GM21447 (cell line): Measurements from ENCODE around the gene PRRX2.

Source experiments
- ATAC-seq: cut with Tn5 transposase; IDR thresholded peaks from one replicate; pipeline ENCODE4 v1.9.1; 2021; ENCODE audit not compliant: unreplicated experiment

Gene PRRX2

DNA sequence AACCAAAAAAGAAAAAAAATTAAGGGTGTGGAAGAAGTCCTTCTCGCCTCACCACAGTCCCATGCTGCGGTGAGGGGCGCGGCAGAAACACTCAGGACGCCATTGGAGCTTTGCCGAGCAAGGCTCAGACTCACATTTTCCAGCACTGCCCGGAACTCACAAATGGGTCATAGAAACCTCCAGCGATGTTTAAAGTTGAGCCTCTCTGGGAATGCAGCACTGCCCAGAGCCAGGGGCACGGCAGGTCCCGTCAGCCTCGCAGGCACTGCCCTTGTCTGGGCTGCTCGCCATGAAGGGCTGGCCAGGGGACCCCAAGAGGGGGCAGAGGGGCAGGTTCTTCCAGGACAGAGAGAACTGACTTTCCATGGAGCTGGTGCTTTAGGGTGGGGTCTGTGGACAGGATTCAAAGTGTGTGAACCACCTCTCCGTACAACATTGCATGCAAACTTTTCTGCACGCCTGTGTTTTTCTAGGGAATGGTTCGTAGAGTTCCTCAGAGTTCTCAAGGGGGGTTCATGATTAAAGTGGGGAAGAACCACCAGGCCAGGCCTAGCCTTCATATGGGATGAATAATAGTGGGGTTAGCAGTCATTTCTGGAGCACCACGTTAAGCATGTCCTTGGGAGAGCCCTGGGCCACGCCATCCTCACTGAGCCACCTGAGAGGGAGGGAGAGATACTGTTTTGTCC lies 38.4 kb downstream of the PRRX2 start:
- ATAC-seq: no peak

DNA sequence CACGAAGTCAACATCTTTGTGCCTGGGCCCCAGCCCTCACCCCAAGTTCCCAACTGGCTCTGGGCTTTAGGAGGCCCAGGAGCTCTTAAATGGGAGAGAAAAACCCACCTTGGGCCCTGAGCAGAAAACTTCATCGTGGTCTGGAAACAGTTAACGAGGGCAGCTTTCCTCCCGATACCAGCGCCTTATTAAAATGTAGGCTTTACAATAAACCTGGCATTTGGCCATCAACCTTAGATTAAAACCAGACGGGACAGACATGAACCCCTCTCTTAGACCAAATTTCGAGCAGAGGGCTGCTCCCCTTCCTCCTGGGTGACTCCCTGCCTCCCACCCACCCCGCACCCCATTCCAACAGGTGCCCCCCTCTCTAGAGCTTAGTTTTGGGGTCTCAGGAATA lies 39.4 kb downstream of the PRRX2 start:
- ATAC-seq: no peak

DNA sequence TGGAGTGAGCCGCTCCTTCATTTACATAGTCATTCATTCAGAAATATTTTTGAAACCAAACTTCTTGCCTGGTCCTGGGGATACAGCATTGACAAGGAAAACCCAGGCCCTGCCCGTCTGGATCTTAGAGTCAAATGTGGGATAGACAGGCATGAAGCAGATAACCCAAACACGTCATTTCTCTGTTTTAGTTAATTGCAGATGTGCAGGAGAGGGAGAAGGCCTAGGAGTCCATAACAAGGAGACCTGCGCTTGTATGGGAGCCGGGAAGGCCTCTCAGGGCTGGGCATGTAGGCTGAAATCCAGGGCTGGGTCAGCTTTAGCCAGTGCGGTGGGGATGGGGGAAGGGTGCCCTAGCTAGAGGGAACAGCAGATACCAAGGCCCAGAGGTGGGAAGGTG lies 43.3 kb downstream of the PRRX2 start:
- ATAC-seq: no peak

DNA sequence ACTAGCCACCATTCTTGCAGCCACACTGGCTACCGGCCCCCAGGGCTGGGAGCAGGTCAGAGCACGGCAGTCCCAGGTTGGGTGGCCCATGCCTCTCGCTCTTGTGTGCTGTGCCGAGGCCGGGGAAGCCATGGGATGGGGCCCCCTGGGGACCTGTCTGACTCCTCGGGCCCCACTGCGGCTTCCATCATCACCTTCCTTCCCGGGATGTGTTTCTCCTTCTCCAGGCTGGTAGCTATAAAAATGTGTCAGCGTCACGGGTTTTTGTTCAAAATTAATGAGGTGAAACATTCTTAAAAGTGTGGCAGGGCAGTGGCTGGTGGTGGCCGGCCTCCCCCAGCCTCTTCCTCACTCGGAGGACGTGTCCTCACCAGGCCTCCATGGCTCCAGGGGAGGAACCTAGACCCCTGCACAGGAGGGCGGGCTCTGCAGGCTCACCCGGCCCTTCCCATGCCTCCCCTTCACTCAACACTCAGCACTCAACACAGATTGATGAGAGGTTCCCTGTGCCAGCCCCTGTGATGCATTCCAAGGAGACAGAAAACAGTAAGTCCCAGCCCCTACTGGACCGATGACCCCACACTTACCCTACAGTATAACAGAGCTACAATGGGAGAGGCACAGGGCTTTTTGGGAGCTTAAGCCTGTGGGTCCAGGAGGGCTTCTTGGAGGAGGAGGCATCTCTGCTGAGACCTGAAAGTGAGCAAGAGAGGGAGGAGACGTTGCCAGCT lies 44.2 kb downstream of the PRRX2 start:
- no peak for ATAC-seq

DNA sequence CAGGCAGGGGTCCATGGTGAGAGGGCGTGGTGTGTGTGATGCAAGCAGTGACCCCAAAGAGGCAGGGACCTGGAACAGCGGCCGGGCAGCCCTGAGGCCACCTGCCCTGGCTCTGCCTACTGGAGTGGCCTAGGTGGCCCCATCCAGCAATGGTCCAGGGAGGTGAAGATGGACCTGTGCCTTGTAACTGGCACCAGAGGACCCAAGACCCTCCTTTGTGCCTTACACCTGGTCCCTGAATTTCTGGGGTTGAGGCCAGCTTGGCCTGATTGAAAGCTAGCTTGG lies 44.7 kb downstream of the PRRX2 start:
- ATAC-seq: no peak

DNA sequence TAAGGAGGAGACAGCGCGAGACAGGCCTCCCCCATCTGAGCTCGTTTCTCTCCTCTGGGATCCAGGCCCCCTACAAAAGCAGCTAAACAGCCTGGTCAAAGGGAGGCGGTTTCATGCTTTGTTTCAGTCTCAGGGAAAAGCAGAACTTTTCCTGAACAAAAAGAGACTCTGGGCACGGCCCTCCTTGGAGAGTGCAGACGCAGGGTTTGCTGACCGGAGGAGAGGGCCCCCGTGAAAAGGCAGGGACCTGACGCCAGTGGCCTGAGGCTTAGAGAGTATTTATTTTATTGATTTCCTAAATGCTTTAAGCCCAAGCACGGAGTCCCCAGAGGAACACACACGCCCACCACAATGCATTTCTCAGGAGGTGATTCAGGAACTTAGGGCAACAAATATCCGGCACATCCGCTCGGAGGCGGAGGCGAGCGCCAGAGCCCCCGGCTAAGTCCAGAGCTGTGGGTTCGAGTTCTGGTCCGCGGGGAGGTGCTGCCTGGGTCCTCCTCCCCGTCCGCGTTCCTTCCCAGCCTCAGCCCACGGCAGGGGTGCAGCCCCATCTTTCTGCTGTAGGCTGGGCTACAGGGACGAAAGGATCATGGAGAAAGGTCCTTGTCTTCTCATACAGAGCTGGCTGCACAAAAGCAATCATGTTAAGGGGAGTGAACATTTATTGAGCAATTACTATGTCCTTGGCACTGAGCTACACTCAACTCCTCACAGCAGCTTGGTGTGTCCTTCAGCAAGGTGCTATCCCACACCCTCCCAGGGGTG lies 47.4 kb downstream of the PRRX2 start:
- ATAC-seq: no peak

DNA sequence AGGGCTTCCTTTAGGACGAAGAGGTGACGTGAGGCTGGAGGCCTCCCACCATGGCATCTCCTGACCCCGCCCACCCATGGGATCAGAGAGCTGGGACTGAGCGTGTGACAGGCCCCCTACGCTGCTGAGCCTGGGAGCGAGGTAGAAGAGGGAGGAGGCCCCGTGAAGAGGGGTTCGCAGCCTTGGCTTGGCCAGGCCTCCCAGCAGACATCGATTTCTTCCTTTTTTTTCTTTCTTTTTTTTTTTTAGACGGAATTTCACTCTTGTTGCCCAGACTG lies 47.9 kb downstream of the PRRX2 start:
- no peak for ATAC-seq

DNA sequence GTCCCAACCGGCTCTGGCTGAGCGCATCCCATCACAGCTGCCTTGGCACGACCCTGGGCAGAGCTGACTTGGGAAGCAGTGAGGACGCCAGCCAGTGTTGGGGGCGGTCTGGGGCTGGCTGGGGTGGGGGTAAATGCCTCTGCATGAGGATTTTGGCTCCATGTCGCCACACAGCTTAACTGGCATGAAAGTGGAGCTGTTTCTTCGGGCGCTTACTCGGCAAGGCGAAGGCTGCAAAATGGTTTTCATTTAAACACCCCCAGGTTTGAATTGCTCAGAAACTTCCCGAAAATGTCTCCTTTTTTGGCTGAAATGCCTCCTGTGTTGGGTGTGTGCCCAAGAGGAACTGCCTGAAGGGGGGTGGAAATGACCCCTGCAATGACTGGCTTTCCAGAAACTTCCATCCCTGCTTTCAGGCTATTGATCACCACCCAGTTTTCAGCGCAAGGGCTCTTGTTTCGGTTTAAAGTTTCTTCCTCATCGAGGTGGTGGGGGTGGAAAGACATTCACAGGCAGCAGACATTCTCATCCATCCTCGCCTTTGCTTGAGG lies 49.1 kb downstream of the PRRX2 start:
- ATAC-seq: no peak

DNA sequence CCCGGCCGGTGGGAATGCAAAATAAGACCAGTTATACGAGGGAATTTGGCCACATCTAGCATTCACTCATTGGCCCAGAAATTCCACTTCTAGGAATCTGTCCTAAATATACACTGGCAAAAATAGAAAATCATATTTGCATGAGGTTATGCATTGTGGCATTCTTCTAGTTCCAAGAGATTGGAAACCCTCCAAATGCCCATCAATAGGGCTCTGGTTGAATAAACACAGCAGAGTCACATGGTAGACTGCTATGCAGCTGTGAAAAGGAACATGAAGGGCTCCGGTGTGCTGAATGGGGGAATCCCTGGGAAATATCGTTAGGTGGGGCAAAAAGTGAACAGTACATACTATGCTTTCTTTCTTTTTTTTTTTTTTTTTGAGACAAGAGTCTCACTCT lies 50.6 kb downstream of the PRRX2 start:
- no peak for ATAC-seq

DNA sequence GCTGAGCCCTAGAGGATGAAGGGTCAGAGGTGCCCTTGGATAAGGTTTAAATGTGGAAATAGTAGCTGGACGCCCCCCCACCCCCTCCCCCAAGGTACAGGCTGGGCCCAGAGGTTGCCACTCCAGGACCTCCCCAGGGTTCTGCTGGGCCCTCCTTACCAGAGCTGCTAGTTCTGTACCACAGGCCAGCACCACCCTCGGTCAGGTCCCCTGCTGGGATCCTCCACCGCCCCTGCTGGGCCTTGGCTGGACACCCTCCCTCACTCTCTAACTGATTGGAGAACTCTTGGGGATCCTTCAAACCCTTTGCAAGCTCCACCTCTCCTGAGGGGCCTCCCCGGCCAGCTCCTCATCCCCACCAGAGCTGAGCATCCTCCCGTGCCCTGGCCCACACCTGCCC lies 52.5 kb downstream of the PRRX2 start:
- ATAC-seq: no peak

DNA sequence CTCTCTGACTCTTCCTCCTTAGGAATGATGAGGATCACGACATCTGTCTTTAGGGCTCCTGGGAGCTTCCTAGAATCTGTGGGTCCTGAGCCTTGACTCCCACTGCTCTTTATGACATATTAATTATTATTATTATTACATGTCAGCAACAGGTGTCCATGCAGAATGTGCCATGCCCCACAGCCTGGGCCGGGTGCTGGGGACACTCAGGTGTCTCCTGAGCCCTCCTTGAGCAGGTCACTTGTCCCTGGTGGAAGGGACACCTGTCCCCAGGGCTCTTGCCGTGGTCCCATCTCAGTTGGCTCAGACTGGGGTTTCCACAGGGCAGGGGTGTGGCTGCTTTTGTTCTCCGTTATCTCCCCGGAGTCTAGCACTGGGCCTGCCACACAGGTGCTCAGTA lies 53.2 kb downstream of the PRRX2 start:
- no peak for ATAC-seq

DNA sequence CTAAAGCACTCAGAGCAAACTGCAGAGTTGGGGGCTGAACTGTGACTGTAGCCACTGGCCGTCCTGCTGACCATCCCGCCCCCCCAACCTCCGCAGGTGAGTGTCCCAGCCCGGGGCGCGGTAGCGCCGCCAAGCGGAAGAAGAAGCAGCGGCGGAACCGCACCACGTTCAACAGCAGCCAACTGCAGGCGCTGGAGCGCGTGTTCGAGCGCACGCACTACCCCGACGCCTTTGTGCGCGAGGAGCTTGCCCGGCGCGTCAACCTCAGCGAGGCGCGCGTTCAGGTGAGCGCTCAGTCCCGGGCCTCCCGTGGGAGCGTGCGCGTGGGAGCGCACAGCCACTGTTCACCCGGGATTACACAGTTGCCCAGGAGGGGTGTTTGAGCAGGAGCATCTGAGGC lies 53.7 kb downstream of the PRRX2 start:
- no peak for ATAC-seq

DNA sequence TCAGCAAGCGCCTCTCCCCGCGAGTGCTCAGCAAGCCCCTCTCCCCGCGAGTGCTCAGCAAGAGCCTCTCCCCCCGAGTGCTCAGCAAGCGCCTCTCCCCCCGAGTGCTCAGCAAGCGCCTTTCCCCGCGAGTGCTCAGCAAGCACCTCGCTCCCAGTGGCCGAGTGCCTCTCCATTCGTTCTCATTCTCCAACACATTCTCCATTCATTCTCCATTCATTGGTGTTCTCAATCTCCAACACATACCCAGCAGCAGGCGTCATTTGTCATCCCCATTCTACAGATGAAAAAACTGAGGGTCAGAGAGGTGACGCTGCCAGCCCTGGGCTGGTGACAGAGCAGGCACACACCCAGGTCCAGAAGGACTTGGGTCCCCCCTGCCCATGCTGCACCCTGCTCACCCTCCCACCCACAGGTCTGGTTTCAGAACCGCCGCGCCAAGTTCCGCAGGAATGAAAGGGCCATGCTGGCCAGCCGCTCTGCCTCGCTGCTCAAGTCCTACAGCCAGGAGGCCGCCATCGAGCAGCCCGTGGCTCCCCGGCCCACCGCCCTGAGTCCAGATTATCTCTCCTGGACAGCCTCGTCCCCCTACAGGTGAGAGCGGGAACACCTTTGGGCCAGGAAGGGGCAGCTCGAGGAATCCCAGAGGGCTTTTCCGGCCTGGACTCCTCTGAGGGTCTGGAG lies 54.9 kb downstream of the PRRX2 start:
- ATAC-seq: no peak

DNA sequence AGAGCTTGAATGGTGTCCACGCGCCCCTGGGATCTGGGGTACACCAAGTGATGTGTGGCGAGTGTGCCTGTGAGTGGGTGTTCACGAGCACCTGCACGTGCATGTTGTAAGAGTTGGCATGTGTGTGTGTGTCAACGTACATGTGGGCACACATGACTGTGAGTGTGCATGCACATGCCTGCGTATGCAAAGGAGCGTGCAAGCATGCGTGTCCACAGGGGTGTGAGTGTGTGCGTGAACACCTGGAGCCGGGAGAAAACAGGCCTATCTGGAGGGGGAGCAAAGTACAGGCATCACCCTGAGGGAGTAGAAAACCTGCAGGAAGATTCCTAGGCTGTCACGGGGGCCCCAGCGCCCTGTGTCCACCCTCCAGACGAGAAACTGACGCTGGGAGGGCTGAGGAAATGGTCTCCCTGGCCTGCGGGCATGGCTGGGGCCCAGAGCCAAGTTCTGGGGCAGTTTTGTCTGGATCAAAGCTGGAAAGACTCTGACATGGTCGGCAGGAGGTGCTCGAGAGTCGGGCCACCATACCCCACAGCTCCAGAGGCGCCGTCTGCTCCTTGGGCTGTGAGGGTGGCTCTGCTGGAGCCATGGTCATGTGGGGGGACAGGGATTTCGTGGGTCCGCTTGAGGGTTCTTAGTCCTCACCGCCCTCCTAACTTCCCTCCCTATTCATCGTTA lies 55.6 kb downstream of the PRRX2 start:
- no peak for ATAC-seq

DNA sequence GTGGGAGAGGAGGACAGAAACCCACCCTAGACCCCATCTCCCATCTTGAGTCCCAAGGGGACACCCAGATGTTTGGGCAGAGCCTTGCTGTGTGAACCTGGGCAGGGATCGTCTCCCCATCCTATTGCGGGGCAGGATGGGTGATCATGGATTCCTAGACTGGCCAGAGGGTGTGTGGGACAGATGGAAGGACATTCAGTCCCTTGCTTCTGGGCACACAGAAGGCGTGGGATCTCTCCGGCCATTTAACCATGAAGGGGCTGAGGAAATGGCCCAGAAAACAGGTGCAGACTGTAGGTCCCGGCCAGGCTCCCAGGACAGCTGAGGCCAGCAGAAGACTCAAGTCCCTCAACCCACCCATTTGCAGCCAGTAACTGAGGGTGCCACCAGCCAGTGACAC lies 57.5 kb downstream of the PRRX2 start:
- ATAC-seq: no peak

DNA sequence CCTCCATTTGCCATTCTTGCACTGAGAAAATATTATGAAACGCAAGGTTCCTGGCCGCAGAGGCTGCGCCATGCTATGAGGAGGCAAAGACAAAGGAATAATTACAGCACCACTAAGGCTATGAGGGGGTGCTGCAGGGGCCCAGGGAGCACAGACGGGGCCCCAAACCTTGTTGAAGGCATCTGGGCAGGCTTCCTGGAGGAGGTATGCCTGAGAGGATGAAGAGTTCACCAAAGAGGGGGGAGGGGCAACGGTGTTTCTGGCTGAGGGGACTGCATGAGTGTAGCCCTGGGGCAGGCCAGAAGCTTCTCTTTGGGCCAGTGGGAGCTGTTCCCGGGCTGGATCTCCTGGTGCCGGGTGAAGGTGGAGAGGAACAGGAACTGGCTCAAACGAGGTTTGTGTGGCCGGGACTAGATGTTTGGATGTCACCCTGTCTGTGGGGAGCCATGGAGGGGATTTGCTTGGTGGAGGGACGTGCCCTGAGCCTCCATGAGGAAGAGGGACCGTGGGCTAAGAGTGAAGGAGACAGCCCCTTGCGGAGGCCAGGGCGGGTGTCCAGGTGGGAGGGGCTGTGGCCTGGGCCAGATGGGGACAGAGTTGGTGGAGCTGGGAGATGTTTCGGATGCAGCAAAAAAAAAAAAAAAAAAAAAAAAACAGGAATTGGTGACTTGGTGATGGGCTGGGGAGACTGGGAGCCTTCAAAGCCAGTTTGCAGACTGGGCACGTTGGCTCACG lies 59.2 kb downstream of the PRRX2 start:
- no peak for ATAC-seq

DNA sequence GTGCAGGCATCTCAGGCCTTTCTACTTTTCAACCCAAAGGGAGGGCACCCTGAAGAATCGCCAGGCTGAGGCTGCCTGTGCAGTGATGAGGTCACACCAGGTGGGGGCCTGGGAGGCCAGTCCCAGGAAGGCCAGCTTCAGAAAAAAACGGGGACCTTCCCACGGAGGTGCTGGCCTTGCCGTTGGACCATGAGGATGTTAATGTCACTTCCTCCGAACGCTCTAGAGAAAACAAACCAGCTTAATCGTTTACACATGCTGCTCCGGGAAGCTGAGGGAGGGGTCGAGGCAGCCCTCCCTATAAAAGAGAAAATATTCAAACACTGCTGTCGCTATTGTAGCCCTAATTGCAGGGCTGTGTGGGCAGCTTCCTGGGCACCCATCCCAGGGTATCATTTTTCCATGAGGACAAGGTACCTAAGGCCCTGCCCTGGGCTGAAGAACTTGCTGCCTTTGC lies 60.4 kb downstream of the PRRX2 start:
- ATAC-seq: no peak

DNA sequence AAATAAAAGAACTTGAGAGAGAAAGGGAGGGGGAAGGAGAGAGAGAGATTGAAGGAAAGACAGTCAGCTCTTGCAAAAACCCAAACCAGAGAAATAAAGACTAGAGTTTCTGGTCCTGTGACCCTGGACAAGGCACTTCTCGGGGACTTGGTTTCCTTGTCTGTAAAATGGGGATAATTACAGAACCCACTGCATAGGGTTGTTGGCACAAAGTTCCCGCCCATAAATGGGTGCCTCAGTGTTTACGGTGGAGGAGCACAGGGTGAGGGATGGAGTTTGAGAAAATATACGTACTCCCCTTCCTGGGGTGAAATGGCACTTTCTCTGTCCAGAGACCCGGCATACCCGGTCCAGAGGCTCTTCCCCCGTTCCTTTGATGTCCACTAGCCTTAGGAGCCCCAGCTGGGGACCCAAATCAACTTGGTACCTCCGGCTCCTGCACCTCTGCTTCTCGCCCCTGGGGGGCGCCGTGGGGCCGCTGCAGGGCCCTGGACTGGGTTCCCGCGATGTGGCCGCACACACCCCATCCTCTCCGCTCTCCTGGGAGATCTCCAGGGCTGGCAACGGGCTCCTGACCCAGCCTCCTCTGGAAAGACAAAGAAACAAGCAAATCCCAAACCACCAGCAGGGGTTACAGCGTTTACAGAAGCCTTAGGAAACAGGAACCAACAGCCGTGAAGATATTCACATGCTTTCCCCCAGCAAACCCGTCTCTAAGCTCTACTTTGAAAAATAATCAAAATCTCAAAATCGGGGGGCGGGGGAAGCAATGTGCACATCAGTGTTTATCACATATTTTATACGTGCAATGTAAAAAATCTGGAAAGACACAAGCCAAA lies 61.1 kb downstream of the PRRX2 start:
- ATAC-seq: no peak

DNA sequence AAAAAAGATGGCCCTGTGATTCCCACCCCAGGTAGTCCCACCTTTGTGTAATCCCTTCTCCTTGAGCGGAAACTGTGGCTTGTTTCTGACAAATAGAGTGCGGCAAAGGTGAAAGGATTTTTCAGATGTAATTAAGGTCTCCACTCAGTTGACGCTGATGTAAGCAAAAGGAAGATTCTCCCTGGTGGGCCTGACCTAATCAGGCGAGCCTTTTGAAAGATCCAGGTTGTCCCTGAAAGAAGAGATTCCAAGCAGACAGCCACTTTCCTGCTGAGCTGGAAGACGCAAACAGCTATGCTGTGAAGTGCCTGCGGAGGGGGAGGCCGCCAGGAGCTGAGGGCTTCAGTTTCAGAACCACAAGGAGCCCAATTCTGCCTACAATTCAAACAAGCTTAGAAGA lies 63.3 kb downstream of the PRRX2 start:
- no peak for ATAC-seq
